HG03565 (cell line): ENCODE measurements around the gene BCCIP.

Experiments
- ATAC-seq: cut with Tn5 transposase; IDR thresholded peaks from one replicate; pipeline ENCODE4 v1.9.1; 2021; ENCODE audit warnings: mild to moderate bottlenecking, moderate library complexity; ENCODE audit not compliant: unreplicated experiment

The BCCIP gene

DNA sequence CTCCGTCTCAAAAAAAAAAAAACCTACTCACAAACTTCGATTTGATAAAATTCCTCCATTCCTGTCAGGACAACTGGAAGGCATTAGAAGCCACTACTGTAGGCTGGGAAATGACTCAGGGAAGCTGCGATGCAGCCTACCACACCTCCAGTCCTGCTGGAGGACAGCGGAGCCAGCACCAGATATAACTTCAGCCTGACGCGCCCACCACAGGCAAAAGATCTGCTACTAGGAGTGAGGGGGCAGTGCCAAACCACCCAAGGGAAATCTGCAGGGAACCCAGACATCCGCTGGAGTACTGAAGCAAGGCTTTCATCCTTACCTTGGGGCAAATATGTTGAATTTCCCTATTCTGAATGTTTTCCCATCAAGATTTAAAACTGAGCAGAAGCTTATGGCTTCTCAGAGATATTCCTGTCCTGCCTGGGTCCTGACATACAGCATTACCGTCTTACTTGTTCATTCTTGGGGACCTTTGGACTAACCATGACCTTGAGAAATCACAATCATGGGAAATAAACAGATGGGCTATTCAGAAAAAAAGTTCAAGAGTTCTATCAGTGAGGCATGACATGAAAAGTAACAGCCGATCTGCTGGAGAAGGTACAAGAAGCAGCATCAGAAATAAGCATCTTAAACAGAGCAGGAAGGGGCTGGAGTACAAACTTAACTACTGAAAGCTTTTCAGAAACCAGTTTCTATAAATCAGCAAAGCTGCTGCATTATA, 20.4 kb downstream of the BCCIP start:
- no peak for ATAC-seq

- no peak for ATAC-seq
Observed at GRCh38 chr10:125844751-125845221, 21.4 kb downstream of the BCCIP start.

DNA sequence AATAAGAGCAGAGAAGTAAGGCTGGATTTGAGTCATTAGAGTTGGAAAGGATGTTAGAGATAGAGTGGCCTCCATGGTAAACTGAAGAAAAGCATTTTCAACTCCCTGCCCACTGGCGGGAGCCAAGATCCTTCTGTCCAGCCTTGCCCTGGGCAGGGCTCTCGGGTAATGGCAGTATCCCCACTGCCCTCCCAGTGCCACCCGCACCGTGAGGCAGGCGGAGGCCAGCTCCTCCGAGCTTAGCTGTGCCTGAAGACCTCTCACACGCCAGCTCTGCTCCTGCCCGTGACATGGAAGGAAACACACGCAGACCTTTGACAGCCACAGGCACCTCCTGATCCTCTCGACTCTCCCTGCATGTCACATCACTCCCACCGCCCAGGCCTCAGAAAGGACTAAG, 22.3 kb downstream of the BCCIP start:
- ATAC-seq: no peak

DNA sequence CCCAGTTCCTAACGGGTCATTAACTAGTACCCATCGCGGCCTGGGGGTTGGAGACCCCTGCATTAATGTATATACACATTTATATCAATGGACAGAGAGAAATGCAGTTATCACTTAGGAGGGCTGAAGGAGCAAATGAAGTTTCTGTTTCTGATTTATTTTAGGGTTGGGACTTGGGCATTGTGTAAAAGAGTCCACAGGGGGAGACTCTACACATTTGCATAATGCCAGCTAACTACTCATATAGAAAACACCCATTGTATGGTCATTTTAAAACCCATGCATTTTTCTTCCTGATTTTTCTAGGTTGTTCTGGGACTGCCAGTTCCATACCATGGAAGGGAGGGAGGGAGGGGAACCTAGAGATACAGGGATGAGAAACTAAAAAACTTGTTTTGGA, 23.5 kb downstream of the BCCIP start:
- no peak for ATAC-seq

DNA sequence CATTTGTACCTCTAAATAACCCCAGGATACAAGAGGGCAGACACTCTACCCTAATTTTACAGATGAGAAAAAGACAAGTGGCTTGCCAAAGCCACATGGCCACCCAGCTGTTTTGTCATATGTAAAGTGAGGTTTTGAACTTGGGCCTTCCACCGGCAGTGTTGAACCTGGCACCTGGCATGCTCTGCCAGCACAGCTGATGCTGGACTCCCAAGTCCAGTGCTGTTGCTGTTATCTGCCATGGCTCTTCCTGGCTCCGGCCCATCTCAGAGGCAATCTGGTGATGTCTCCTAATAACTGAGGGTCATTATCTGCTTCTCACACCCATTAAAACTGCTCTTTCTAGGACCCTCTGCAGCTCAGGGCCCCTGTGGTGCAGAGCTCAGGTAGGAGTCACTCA, 25.0 kb downstream of the BCCIP start:
- ATAC-seq: no peak

GRCh38 chr10:125848857-125849256, 25.5 kb downstream of the BCCIP start:
- ATAC-seq: no peak

- ATAC-seq: no peak
Observed at GRCh38 chr10:125849448-125849847, 26.1 kb downstream of the BCCIP start.

DNA sequence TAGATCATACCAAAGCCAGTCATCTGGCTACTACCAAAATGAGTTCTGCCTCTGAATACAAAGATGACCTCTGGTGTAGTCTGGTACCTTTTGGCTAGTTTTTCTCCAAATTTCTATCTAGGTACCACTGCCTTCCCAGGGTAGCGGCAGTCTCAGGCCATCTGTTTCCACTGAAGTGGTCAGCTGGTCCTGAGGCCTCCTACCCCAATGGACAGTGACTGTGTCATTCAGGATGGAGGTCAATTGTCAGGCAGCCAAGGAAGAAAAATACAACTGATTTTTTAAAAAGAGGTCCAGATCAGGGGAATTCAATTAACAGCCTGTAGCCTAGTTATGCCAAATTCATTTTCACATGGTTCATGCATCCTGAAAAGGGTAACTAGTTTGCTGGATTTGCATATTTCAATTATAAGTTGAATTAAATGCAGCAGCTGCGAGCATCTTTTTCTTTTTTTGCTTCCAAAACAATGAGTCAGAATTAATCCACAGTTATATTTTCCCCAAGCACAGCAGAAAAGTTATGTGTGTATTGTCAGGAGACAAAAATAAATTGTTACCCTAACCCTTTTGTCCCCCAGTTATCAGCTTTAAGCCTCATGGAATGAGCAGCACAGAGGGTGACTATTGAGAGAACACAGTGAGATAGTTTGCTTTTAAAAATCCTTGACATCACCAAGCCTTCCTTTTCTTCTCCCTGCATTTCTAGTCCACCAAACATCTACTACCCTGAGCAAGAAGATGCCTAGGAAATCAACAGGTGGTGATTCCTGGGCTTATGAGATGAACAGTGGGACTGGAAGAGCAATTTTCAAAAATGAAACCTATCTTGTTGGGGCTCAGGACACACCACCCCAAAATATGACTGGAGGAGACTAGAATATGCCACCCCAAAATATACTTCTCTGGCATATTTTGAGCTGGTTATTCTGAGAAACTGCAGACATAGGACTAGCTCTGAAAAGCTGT, 27.7 kb downstream of the BCCIP start:
- no peak for ATAC-seq

GRCh38 chr10:125852487-125852886, 29.1 kb downstream of the BCCIP start:
- no peak for ATAC-seq

- ATAC-seq: no peak
Observed at GRCh38 chr10:125857185-125857760, 33.9 kb downstream of the BCCIP start.

DNA sequence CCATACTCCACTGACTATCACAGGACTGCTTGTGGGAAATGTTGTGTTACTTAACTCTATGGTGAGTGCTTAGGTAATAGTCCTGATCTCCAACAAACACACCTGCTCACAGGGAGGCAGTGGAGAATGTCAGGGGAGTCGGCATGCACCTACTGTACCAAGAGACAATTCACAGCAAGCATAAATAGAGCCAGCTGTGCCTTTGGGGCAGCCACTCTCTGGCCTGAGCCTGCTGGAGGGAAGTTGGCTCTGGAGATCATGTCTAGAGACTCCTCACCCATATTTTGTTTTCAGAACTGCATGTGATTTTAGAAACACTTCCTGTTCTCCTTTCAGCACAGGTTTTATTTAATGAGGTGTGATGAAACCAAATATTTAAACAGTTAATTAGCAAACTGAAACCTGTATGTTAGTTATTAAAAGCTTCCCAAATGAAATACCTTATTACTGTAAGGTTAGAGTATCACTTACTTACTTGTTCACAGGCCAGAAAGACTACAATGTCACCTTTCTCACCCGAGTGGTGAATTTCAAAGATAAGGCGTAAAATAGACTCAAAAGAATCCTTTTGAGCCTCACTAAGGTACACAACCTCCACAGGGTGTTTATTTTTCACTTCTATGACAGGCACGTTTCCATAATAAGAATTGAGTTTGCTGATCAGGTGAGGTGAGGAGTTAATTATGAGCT, 35.9 kb downstream of the BCCIP start:
- ATAC-seq: no peak

DNA sequence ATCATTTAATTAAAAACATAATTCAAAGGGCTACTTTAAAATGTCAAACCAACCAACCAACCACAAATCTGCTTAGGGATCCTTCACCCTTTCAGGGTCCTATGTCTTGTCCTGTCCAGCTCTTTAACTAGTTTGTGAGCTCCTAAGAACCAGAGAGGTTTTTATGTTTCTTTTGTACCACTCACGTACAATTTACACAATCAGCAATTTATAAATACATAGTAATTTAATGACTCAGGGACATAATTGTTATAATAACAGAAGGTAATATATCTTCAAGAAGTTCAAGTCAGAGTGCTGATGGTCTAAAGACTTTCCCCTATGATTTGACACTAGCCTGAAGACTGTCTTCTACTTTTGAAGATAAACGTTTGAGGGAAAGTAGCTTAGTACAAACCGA, 41.8 kb downstream of the BCCIP start:
- ATAC-seq: no peak

DNA sequence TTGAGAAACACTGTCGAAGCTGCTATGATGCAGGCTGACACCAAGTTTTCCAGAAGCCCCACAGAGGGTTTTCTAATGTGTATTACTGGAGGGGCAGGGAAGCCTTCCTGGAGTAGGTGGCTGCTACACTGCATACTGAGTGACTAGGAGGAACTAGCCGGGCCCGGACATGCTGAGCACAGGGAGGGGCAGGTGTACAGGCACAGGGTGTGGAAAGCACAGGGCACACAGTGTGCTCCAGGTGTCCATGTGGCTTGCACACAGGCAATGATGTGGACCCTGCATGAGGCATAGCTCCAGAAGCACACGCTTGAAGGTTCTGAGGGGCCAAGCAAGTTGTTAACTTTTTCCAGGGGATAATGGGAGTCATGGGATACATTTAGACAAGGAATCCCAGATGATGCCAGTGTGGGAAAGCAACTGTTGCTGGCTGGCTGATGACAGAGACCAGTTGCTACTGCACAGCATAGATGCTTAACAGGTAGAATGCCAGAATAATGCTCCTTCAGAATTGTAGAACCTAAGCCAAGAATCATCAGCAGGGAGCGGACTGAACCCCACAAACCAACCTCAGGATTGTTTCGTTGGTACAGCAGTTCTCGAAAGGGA, 43.2 kb downstream of the BCCIP start:
- no peak for ATAC-seq

DNA sequence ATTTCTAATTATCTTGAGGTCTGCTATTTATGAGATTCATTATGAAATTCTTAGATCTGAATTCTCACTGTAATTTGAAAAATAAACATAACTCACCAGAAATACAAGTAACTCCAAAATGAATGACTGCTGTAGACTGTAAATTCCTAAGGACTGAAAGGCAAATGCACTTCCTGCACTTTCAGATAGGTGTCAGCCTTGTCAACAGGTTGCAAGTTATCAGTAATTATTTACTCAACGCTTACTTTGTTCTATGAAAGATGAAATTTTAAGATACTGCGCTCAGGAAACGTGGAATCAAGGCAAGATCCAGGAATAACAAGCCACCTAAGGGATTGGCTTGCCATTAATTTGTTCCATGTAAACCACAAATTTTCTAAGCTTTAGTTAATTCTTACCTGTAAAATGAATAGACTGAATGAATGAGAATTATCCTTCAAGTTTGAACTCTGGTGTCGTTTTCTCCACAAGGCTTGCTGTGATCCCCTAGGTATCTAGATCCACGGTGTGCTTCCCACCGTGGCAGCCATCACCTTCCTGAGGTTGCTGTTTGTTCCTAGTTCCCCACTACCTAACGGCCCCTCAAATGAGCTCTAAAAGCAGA, 45.1 kb downstream of the BCCIP start:
- peak; percentile 65 for ATAC-seq

GRCh38 chr10:125871338-125871737, 48.0 kb downstream of the BCCIP start:
- no peak for ATAC-seq

- ATAC-seq: no peak
Observed at GRCh38 chr10:125878957-125879835, 55.9 kb downstream of the BCCIP start.

GRCh38 chr10:125880719-125881118, 57.4 kb downstream of the BCCIP start:
- no peak for ATAC-seq

DNA sequence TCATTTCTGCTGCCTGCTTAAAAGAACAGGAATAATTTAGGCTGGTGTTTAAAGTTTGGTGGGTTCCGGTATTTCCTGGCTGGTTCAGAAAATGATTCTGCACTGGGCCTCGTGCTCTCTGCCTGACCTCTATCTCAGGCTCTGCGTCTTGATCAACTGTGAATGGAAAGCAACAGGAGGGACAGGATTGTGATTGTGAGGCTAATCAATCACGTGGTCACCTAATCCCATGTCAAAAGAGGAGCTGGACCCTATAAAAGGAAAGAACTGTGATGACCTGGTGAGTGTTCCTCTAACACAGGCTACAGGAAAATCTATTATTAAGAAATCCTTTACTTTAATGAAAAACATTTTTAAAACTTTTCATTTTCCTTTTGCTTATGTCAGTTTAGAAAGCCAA, 57.8 kb downstream of the BCCIP start, which contains the start of gene DHX32:
Gene DHX32, minus strand, starts transcription at position 101 of the 400 bp plus-strand sequence. CDS start 468 bp downstream, outside the sequence.
- ATAC-seq: no peak

GRCh38 chr10:125882596-125882995, 59.2 kb downstream of the BCCIP start:
- ATAC-seq: no peak
